Cardiac atrium fibroblast (primary cell): ENCODE results near the gene SGCE. TPM values are rescaled to one million over a fixed set of nuclear protein-coding genes. Genes with fewer than 3 reads are reported as not detected.

Experiments used
- total RNA-seq: library from RNA; depleted of rRNA; stranded (reverse); fragments of >200 nt; gene quantifications from 2 replicates; pipeline ENCODE4 v1.2.3, GENCODE V29; 2015

Gene SGCE
- 135 and 150 TPM in 2 replicates for total RNA-seq

DNA sequence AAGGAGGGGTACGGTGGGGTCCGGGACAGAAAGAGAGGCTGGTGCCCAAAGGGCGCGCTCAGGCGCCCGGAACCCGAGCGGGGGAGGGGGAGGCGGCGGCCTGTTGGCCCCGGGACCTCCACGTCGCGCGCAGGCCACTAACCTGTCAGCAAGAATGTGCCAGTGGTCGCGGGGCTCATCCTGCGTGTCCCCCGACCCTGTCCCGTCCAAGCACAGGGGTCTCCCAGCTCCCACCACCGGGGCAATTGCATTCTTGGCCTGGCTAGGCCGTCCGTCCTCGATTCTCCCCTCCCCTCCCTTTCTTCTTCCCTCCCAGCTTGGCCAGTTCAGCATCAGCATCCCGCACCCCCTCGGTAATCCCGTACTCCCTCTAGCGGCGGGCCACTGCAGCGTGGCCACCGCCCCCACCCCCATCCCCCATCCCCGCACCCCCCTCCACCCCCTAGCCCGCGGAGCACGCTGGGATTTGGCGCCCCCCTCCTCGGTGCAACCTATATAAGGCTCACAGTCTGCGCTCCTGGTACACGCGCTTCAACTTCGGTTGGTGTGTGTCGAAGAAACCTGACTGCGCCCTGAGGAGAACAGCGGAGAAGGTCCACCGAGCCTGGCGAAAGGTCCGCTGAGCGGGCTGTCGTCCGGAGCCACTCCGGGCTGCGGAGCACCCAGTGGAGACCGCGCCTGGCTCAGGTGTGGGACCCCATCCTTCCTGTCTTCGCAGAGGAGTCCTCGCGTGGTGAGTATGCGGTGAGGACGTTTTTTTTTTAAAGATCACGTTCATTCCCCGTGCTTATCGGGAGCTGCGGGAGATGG, at the start of gene SGCE:
SGCE (minus strand) TSS at position 286 of the 810 bp plus-strand sequence; CDS start at position 251, 35 bp downstream.

Other genes with a start within 250 kb of the SGCE start
- 13.6 and 14.3 TPM in 2 replicates for gene CASD1, start 146.3 kb downstream of the SGCE start, total RNA-seq